NB4 (cell line): ENCODE measurements around the gene TRAM2.

Experiments used
- CTCF ChIP-seq: IDR thresholded peaks from one replicate; pipeline ENCODE4 v1.5.1; 2012; ENCODE audit warnings: low read depth, low read length
- MAX ChIP-seq: IDR thresholded peaks from 2 replicates; pipeline ENCODE4 v1.6.1; 2011; ENCODE audit warnings: low read depth, low read length
- MYC ChIP-seq: IDR thresholded peaks from 2 replicates; pipeline ENCODE4 v1.6.1; 2011; ENCODE audit warnings: low read depth, low read length
- POLR2A ChIP-seq: IDR thresholded peaks from 2 replicates; pipeline ENCODE4 v1.6.1; 2011; ENCODE audit warnings: mild to moderate bottlenecking; ENCODE audit not compliant: insufficient read length; ENCODE audit errors: extremely low read depth

- TF ChIP-seq CTCF (no peak), POLR2A (no peak), MYC (no peak), MAX (no peak)
These were observed 5.6 kb upstream of the TRAM2 start for GRCh38 chr6:52582446-52582845.
